Activated CD8-positive, alpha-beta T cell treated with anti-CD3 and anti-CD28 coated beads for 36 hours (primary cell): ENCODE results near the gene MYBL2. TPM values are rescaled to one million over a fixed set of nuclear protein-coding genes. Genes with fewer than 3 reads are reported as not detected.

Source experiments
- ATAC-seq: fragments of 200-7000 bp; cut with Tn5 transposase; one replicate; pipeline ENCODE4 v1.10.0; 2021; ENCODE audit warnings: mild to moderate bottlenecking, moderate library complexity
- CTCF ChIA-PET: fragments of 350-600 bp; sonication (Branson Sonifier 250); formaldehyde crosslinking; loops from one replicate; lab custom pipeline; 2021; ENCODE audit warnings: antibody characterized with exemption; lab: Charles Lee
- POLR2A ChIA-PET: fragments of 350-600 bp; sonication (Branson Sonifier 250); formaldehyde crosslinking; loops from one replicate; lab custom pipeline; 2021; ENCODE audit warnings: antibody characterized with exemption; lab: Charles Lee
- DNase-seq: peaks from one replicate; pipeline ENCODE4 v3.0.0-alpha.2; 2020
- H3K27ac Mint-ChIP-seq: one replicate; pipeline ENCODE4 v1.8.0; 2021; ENCODE audit warnings: mild to moderate bottlenecking, mixed read lengths
- H3K27me3 Mint-ChIP-seq: one replicate; pipeline ENCODE4 v1.8.0; 2021; ENCODE audit warnings: mixed read lengths
- H3K36me3 Mint-ChIP-seq: one replicate; pipeline ENCODE4 v1.8.0; 2021; ENCODE audit warnings: low read depth, mixed read lengths
- H3K4me1 Mint-ChIP-seq: one replicate; pipeline ENCODE4 v1.8.0; 2021; ENCODE audit warnings: low read depth, mixed read lengths
- H3K4me3 Mint-ChIP-seq: one replicate; pipeline ENCODE4 v1.8.0; 2021; ENCODE audit warnings: mild to moderate bottlenecking, moderate library complexity, mixed read lengths
- H3K9me3 Mint-ChIP-seq: one replicate; pipeline ENCODE4 v1.8.0; 2021; ENCODE audit warnings: mixed read lengths
- intact Hi-C: fragments of 100-400 bp; cut with micrococcal nuclease; formaldehyde crosslinking; loops from one replicate; pipeline ENCODE4 v1.10.0; 2022
- total RNA-seq, 2 experiments: library from RNA; stranded (reverse); gene quantifications; one replicate each; pipeline ENCODE4 v1.2.3, GENCODE V29; 2021
- TF ChIP-seq, protein P1 (sequence below): fragments of 200-600 bp; IDR thresholded peaks from one replicate; pipeline ENCODE4 v1.8.0; 2022; ENCODE audit warnings: antibody characterized with exemption, mild to moderate bottlenecking

MYBL2 gene
- total RNA-seq, 2 experiments from 2014 or later = 93.6 to 96.4 TPM

- DNase-seq (no peak), ATAC-seq (no peak)
- Mint-ChIP-seq H3K27me3 (no peaks in the 10 kb centered on the region), H3K36me3 (peaks cover 44% of the 10 kb centered on the region), H3K4me1 (peaks cover 6% of the 10 kb centered on the region), H3K4me3 (no peak overlapping the region), H3K9me3 (no peaks in the 10 kb centered on the region), H3K27ac (no peak overlapping the region)
- intact Hi-C loops = no loop called here
- CTCF ChIA-PET = interaction anchor here (1.0 to 3.3 kb wide), 9 partner anchors 9 to 370 kb away, joined by 3 to 31 read pairs (median 5); no protein-coding TSS in a partner anchor
- POLR2A ChIA-PET = no interaction called here
- TF ChIP-seq, protein P1, sequence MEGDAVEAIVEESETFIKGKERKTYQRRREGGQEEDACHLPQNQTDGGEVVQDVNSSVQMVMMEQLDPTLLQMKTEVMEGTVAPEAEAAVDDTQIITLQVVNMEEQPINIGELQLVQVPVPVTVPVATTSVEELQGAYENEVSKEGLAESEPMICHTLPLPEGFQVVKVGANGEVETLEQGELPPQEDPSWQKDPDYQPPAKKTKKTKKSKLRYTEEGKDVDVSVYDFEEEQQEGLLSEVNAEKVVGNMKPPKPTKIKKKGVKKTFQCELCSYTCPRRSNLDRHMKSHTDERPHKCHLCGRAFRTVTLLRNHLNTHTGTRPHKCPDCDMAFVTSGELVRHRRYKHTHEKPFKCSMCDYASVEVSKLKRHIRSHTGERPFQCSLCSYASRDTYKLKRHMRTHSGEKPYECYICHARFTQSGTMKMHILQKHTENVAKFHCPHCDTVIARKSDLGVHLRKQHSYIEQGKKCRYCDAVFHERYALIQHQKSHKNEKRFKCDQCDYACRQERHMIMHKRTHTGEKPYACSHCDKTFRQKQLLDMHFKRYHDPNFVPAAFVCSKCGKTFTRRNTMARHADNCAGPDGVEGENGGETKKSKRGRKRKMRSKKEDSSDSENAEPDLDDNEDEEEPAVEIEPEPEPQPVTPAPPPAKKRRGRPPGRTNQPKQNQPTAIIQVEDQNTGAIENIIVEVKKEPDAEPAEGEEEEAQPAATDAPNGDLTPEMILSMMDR = no peak
These were observed 24.2 kb downstream of the MYBL2 start for GRCh38 chr20:43690943-43691598.

- POLR2A ChIA-PET = no interaction called here
- Mint-ChIP-seq H3K27me3 (no peaks in the 10 kb centered on the region), H3K4me3 (no peak overlapping the region), H3K27ac (no peak overlapping the region), H3K4me1 (peaks cover 6% of the 10 kb centered on the region), H3K36me3 (peaks cover 39% of the 10 kb centered on the region), H3K9me3 (no peaks in the 10 kb centered on the region)
- CTCF ChIA-PET = interaction anchor here (0.7 to 3.3 kb wide), 16 partner anchors 10 to 388 kb away, joined by 3 to 31 read pairs (median 3); no protein-coding TSS in a partner anchor
- TF ChIP-seq, protein P1 = peak; percentile 79
- intact Hi-C loops = no loop called here
- ATAC-seq = peak; percentile 75
- DNase-seq = peak; percentile 79
These were observed 25.1 kb downstream of the MYBL2 start for GRCh38 chr20:43691928-43692524.

GRCh38 chr20:43694763-43695162 is 27.8 kb downstream of the MYBL2 start:
- no peak for ATAC-seq
- Mint-ChIP-seq H3K27me3 (no peaks in the 10 kb centered on the region), H3K9me3 (no peaks in the 10 kb centered on the region), H3K36me3 (peaks cover 35% of the 10 kb centered on the region), H3K27ac (no peak overlapping the region), H3K4me3 (no peak overlapping the region), H3K4me1 (peaks cover 5% of the 10 kb centered on the region)
- intact Hi-C loops = no loop called here
- ChIA-PET POLR2A (no interaction called here), CTCF (no interaction called here)
- DNase-seq = no peak
- TF ChIP-seq, protein P1 = no peak

- intact Hi-C loops = no loop called here
- H3K36me3 Mint-ChIP-seq = peaks cover 41% of the 10 kb centered on the region
- DNase-seq = no peak
- ChIA-PET CTCF (no interaction called here), POLR2A (interaction anchor here (0.7 kb wide), 1 partner anchor 122 kb away, joined by 3 read pairs; no protein-coding TSS in a partner anchor)
- H3K27ac Mint-ChIP-seq = no peak overlapping the region
- TF ChIP-seq, protein P1 = no peak
- ATAC-seq = no peak
- H3K9me3 Mint-ChIP-seq = no peaks in the 10 kb centered on the region
- peaks cover 12% of the 10 kb centered on the region for H3K4me1 Mint-ChIP-seq
- no peaks in the 10 kb centered on the region for H3K27me3 Mint-ChIP-seq
- H3K4me3 Mint-ChIP-seq = no peak overlapping the region
These were observed 28.7 kb downstream of the MYBL2 start for GRCh38 chr20:43695571-43695970.

DNA sequence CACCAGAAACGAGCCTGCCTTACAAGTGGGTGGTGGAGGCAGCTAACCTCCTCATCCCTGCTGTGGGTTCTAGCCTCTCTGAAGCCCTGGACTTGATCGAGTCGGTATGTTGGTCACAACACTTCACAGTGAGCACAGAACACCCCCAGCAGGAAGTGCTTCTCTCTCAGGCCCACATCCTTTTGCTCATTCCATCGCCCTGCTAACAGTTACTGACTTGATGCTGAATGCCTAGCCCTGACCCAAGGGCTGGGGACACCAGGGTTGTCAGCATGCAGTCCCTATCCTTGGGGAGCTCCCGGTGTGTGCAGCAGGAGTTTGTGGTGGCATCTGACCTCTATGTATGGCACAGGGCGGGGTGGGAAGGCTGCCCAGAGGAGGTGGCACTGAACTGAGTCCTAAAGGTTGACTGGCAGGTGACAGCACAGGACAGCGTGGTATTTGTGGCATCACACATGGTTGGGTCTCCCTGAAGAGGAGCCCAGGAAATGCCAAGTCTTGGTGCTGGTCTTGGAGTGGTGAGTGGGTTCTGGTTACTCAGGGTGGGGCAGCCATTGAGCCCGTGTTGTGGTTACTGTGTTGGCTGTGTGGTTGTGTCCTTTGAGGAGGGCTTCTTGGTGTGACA is 33.1 kb downstream of the MYBL2 start:
- H3K4me3 Mint-ChIP-seq = no peak overlapping the region
- H3K9me3 Mint-ChIP-seq = no peaks in the 10 kb centered on the region
- peaks cover 48% of the 10 kb centered on the region for H3K36me3 Mint-ChIP-seq
- CTCF ChIA-PET = no interaction called here
- H3K27me3 Mint-ChIP-seq = no peaks in the 10 kb centered on the region
- DNase-seq = no peak
- no peak for ATAC-seq
- TF ChIP-seq, protein P1 = no peak
- POLR2A ChIA-PET = no interaction called here
- peaks cover 12% of the 10 kb centered on the region for H3K4me1 Mint-ChIP-seq
- intact Hi-C loops = no loop called here
- no peak overlapping the region for H3K27ac Mint-ChIP-seq
